HepG2 (cell line): ENCODE measurements around the gene PDIA6. TPM values are rescaled to one million over a fixed set of nuclear protein-coding genes. Genes with fewer than 3 reads are reported as not detected.

Experiments
- ATAC-seq: fragments of 200-7000 bp; cut with Tn5 transposase; 3 replicates; pipeline ENCODE4 v1.9.1; 2020; ENCODE audit warnings: mild to moderate bottlenecking, moderate library complexity
- BruUV-seq: library from RNA; stranded (reverse); fragments of 400-500 nt; replicated peaks from 2 replicates; lab custom pipeline; 2021; lab: Mats Ljungman, UMichigan
- CTCF ChIA-PET: fragments of 300-600 bp; formaldehyde crosslinking; extraction: SDS; loops from one replicate; lab custom pipeline; 2021; ENCODE audit warnings: low total read pairs, inconsistent platforms, low intra/inter-chr PET ratio; lab: Yijun Ruan, JAX
- POLR2A ChIA-PET: fragments of 350-600 bp; sonication (Branson Sonifier 250); formaldehyde crosslinking; loops from one replicate; lab custom pipeline; 2020; ENCODE audit warnings: antibody characterized with exemption, inconsistent platforms; lab: Yijun Ruan, JAX
- DNase-seq: peaks from one replicate; pipeline ENCODE4 v3.0.0-alpha.2; 2015; ENCODE audit warnings: low spot score
- FAIRE-seq: peaks from 3 replicates; lab custom pipeline; 2011; peaks lifted over from hg19 to GRCh38; lab: Jason Lieb, UNC
- H2AFZ ChIP-seq: one replicate; pipeline ENCODE4 v1.6.1; 2011; ENCODE audit warnings: low read length, inconsistent platforms
- H3K27ac ChIP-seq: fragments of 300-600 bp; 3 replicates; pipeline ENCODE4 v1.8.0; 2011; ENCODE audit warnings: mixed run types, mild to moderate bottlenecking, mixed read lengths, low read length, inconsistent platforms; ENCODE audit not compliant: insufficient read depth; ENCODE audit errors: extremely low read length
- H3K27me3 ChIP-seq, 2 experiments: fragments of 200-600 bp in 1 of 2; 2 replicates in 1 of 2; 3 replicates in 1 of 2; pipeline versions ENCODE4 v1.6.0 to v1.8.0; 2011; ENCODE audit warnings: low read length in 2 of 2, mild to moderate bottlenecking in 2 of 2, moderate library complexity in 2 of 2, inconsistent platforms in 1 of 2; ENCODE audit not compliant: insufficient read depth in 2 of 2, control insufficient read depth in 1 of 2
- H3K36me3 ChIP-seq, 2 experiments: fragments of 200-600 bp in 1 of 2; replicated peaks in 1 of 2; 2 replicates in 1 of 2; 3 replicates in 1 of 2; pipeline versions ENCODE4 v1.5.1 to v1.8.0; 2011; ENCODE audit warnings: low read length in 2 of 2, inconsistent platforms in 1 of 2; ENCODE audit not compliant: insufficient read depth in 2 of 2, control insufficient read depth in 1 of 2
- H3K4me1 ChIP-seq: 2 replicates; pipeline ENCODE4 v1.5.1; 2012; ENCODE audit warnings: low read length, inconsistent platforms; ENCODE audit not compliant: insufficient read depth
- H3K4me2 ChIP-seq: 2 replicates; pipeline ENCODE4 v1.6.0; 2011; ENCODE audit warnings: low read depth, low read length, inconsistent platforms
- H3K4me3 ChIP-seq, 3 experiments: fragments of 200-600 bp in 1 of 3; sonication (generic), shearing (Covaris generic) in 1 of 3; replicated peaks in 1 of 3; 2 replicates each; pipeline ENCODE4 v1.5.1; 2011 to 2016; ENCODE audit warnings: low read length in 3 of 3, inconsistent platforms in 2 of 3, low read depth in 2 of 3, mild to moderate bottlenecking in 2 of 3, control low read depth in 1 of 3, mixed read lengths in 1 of 3; ENCODE audit not compliant: insufficient read depth in 1 of 3
- H3K79me2 ChIP-seq: one replicate; pipeline ENCODE4 v1.6.1; 2011; ENCODE audit warnings: low read length, inconsistent platforms; ENCODE audit not compliant: insufficient read depth
- H3K9ac ChIP-seq: 2 replicates; pipeline ENCODE4 v1.6.0; 2011; ENCODE audit warnings: mild to moderate bottlenecking, low read depth, low read length, inconsistent platforms; ENCODE audit not compliant: insufficient read depth
- H3K9me3 ChIP-seq: 2 replicates; pipeline ENCODE4 v1.5.1; 2012; ENCODE audit warnings: mild to moderate bottlenecking, low read length
- H4K20me1 ChIP-seq: 2 replicates; pipeline ENCODE4 v1.6.0; 2011; ENCODE audit warnings: inconsistent platforms, mild to moderate bottlenecking, low read length, moderate library complexity; ENCODE audit not compliant: insufficient read depth
- SAP130 ChIP-seq: IDR thresholded peaks from 2 replicates; pipeline ENCODE4 v1.6.1; 2016; ENCODE audit warnings: low read depth
- SMAD1 ChIP-seq: sonication (generic); formaldehyde crosslinking; IDR thresholded peaks from 2 replicates; pipeline ENCODE4 v1.4.0; 2020; ENCODE audit warnings: missing genetic modification reagents, low read depth, mild to moderate bottlenecking, borderline replicate concordance
- ZBTB44 ChIP-seq: sonication (generic); formaldehyde crosslinking; IDR thresholded peaks from 2 replicates; pipeline ENCODE4 v1.4.0; 2020; ENCODE audit warnings: missing genetic modification reagents
- ZFP37 ChIP-seq: sonication (generic); formaldehyde crosslinking; IDR thresholded peaks from 2 replicates; pipeline ENCODE4 v1.4.0; 2020; ENCODE audit warnings: missing genetic modification reagents, borderline replicate concordance
- ZNF547 ChIP-seq: sonication (generic); formaldehyde crosslinking; IDR thresholded peaks from 2 replicates; pipeline ENCODE4 v1.5.1; 2020; ENCODE audit warnings: mild to moderate bottlenecking, missing genetic modification reagents
- ZNF597 ChIP-seq: sonication (generic); formaldehyde crosslinking; IDR thresholded peaks from 2 replicates; pipeline ENCODE4 v1.5.0; 2020; ENCODE audit warnings: missing genetic modification reagents
- ZNF790 ChIP-seq: sonication (generic); formaldehyde crosslinking; IDR thresholded peaks from 2 replicates; pipeline ENCODE4 v1.8.0; 2022; ENCODE audit warnings: missing genetic modification reagents, mild to moderate bottlenecking, borderline replicate concordance
- WGBS: methylation state at CpG from one replicate; pipeline ENCODE4 v1.1.6; 2017; ENCODE audit warnings: low lambda C conversion rate; 5-methylcytosine and 5-hydroxymethylcytosine counted together
- in situ Hi-C: cut with HindIII; loops from 2 replicates; pipeline ENCODE4 v1.10.0; 2017; ENCODE audit warnings: low pct_unique_long_range_greater_than_20kb; ENCODE audit not compliant: extremely low pct_ligation_motif_present
- intact Hi-C: fragments of 100-400 bp; cut with micrococcal nuclease; formaldehyde crosslinking; loops from one replicate; pipeline ENCODE4 v1.10.0; 2022; ENCODE audit not compliant: unreplicated experiment
- polyA plus RNA-seq, 8 experiments: library from polyadenylated mRNA; depleted of rRNA in 3 of 8; stranded (reverse) in 7 of 8; unstranded in 1 of 8; fragments of >200 nt; fragmentation: Illumina TruSeq in 4 of 8; extraction: Trizol in 4 of 8; gene quantifications; 2 replicates each; pipeline versions ENCODE4 v1.2.1 to v1.2.3, GENCODE V29; 2011 to 2016; ENCODE audit warnings: low read depth in 4 of 8, missing spikeins in 1 of 8, mixed read lengths in 1 of 8; ENCODE audit not compliant: insufficient read depth in 1 of 8
- total RNA-seq, 5 experiments: library from RNA; depleted of rRNA; stranded (reverse); fragments of >200 nt; fragmentation: Illumina TruSeq; extraction: Trizol; gene quantifications; 2 replicates each; pipeline ENCODE4 v1.2.3, GENCODE V29; 2016; ENCODE audit warnings: low read depth in 1 of 5

Gene PDIA6
- total and polyA plus RNA-seq, 2 of the 13 experiments (the other 11 are each of a cell fraction or from before 2014, with no cell fraction given) = 586 to 642 TPM

GRCh38 chr2:10765461-10765860, 47.1 kb downstream of the PDIA6 start:
- in situ Hi-C loops = no loop called here
- Histone ChIP-seq H3K79me2 (no peaks in the 10 kb centered on the region), H3K4me3 (no peak overlapping the region), H3K36me3 (no peaks in the 10 kb centered on the region), H3K27me3 (peaks cover 10 to 70% of the 10 kb centered on the region in 2 experiments; a peak in 4 of 5 replicates), H2AFZ (no peak overlapping the region), H3K9ac (no peak overlapping the region), H3K4me1 (peaks cover 21% of the 10 kb centered on the region), H3K4me2 (no peak overlapping the region), H3K9me3 (no peaks in the 10 kb centered on the region), H4K20me1 (no peaks in the 10 kb centered on the region), H3K27ac (no peak overlapping the region)
- CTCF ChIA-PET = no interaction called here
- FAIRE-seq (no peak), ATAC-seq (no peak), DNase-seq (no peak)
- POLR2A ChIA-PET = no interaction called here
- intact Hi-C loops = no loop called here
- BruUV-seq = no TSS peak
- TF ChIP-seq ZNF597 (CRISPR knock-in tag) (no peak), SMAD1 (CRISPR knock-in tag) (no peak), ZNF790 (CRISPR knock-in tag) (no peak), ZFP37 (no peak), SAP130 (CRISPR knock-in tag) (no peak), ZBTB44 (no peak), ZNF547 (CRISPR knock-in tag) (no peak)
- WGBS = 17% methylated on average over 1 of the region's 5 CpGs
